Stimulated activated CD8-positive, alpha-beta memory T cell treated with anti-CD3 and anti-CD28 coated beads, Interleukin-7, amount 100 ng/mL, for 1 hour (primary cell): ENCODE results near the gene TNS4.
A peak's percentile ranks its signal among the peaks of the same experiment; 100 is the strongest.

Experiments used
- DNase-seq, 2 donors: peaks; one replicate each; pipeline ENCODE4 v3.0.0-alpha.2; 2020; ENCODE audit warnings: low read depth in 2 of 2

The TNS4 gene

GRCh38 chr17:40458851-40459482 is 42.5 kb downstream of the TNS4 start:
- DNase-seq: no peak

- DNase-seq: no peak
These were observed 43.2 kb downstream of the TNS4 start for GRCh38 chr17:40457964-40458791.

- DNase-seq: no peak
These were observed 44.1 kb downstream of the TNS4 start for GRCh38 chr17:40457369-40457768.

GRCh38 chr17:40456396-40456951 is 44.9 kb downstream of the TNS4 start:
- DNase-seq: no peak

- no peak for DNase-seq
These were observed 46.8 kb downstream of the TNS4 start for GRCh38 chr17:40454613-40454995.

- DNase-seq: no peak
These were observed 47.4 kb downstream of the TNS4 start for GRCh38 chr17:40453881-40454612.

- no peak for DNase-seq
These were observed 48.5 kb downstream of the TNS4 start for GRCh38 chr17:40452921-40453378.

GRCh38 chr17:40452216-40452787 is 49.1 kb downstream of the TNS4 start:
- no peak for DNase-seq

GRCh38 chr17:40451420-40451819 is 50.0 kb downstream of the TNS4 start:
- no peak for DNase-seq

GRCh38 chr17:40450175-40450574 is 51.2 kb downstream of the TNS4 start:
- peak in 1 of 2 donors; percentile 19 for DNase-seq

GRCh38 chr17:40448639-40449261 is 52.7 kb downstream of the TNS4 start:
- DNase-seq: no peak

GRCh38 chr17:40448213-40448638 is 53.2 kb downstream of the TNS4 start:
- no peak for DNase-seq

GRCh38 chr17:40447806-40448205 is 53.6 kb downstream of the TNS4 start:
- DNase-seq: no peak

GRCh38 chr17:40447148-40447644 is 54.2 kb downstream of the TNS4 start:
- no peak for DNase-seq

GRCh38 chr17:40445751-40446468 is 55.5 kb downstream of the TNS4 start:
- DNase-seq: no peak

GRCh38 chr17:40443988-40444899 is 57.2 kb downstream of the TNS4 start:
- no peak for DNase-seq

- peak; percentile 38 to 40 for DNase-seq
These were observed 58.0 kb downstream of the TNS4 start, which contains the start of gene IGFBP4 for GRCh38 chr17:40443196-40443987. TSS of gene IGFBP4 (plus strand) at chr17:40443450. CDS start at chr17:40443736, 286 bp downstream.

GRCh38 chr17:40442392-40443195 is 58.8 kb downstream of the TNS4 start:
- no peak for DNase-seq
